Hematopoietic multipotent progenitor cell treated with erythropoietin and hydrocortisone succinate and interleukin-3 and kit ligand, for 8 days (in vitro differentiated cells): ENCODE data around the gene SLC24A3.

Experiments
- DNase-seq: peaks from one replicate; pipeline ENCODE4 v3.0.0-alpha.2; 2015

The SLC24A3 gene

DNA sequence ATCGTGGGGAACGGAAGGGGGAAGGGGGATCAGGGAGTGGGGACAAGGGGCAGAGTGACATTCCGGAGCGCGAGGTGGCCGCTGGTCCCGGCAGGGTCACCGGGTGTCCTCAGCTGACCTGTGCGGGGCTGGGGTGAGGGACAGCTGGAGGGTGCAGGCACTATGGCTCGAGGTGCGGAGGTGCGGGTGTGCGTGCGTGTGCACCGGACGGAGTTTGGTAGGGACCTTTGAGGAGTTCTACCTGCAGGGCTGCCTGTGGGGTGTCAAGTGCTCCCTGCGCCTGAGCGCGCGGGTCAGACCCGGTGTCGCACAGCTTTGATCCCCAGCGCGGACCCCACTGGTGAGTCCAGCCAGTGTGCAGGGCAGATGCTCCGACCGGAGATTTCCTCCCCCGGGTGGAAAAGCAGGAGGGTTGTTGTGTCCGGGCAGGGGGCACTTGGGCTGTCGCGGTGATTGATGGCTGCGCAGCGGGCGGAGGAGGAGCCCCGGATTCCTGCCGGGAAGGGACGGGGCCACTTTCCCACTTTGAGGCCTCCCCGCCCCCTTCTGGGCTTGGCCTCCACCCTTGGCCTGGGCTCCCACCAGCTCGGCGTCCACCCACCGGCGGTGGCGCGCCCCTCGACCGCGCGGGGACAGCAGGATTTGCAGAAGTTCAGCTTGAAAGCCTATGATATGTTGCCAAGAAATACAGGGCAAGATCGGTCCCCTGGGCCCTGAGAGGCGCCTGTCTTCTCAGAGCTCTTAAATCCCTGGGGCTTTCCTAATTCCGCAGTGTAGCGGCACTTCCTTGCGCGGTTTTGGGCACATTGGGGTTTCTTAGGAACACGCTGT, 546.3 kb downstream of the SLC24A3 start:
- DNase-seq = no peak

DNA sequence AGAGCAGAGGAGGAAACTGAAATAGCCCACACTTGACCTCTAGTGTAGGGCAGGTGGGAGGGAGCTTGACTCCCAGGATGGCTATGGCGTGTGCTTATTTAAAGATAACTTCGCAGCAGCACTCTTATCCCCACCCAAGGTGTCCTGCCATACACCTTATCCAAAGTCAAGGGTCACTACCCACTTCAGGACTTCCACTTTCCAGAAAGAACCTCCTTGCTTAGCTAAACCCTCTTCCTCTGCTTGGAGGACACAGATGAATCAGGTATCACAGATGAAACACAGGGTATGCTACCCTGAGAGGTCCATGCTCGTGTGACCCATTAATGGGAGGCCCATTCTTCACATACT, 547.9 kb downstream of the SLC24A3 start:
- no peak for DNase-seq

DNA sequence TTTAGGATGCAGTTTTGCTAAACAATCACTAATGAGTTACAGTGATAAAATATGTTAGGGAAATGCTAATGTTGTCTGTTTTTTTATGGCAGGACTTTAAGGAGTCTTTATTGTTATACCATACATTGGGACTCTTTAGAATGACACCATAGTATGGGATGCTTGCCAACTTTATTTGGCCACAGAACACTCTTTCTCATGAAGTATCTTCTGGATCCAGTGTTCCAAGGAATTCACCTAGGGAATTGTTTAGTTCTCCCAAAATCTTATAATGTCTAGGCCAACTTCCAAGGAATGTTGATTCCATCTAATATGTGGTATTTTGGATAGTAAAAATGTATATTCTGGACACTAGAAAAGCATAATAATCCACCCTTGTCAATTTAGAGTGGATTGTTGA, 548.9 kb downstream of the SLC24A3 start:
- DNase-seq = no peak

- no peak for DNase-seq
Observed at GRCh38 chr20:19761841-19762240, 549.4 kb downstream of the SLC24A3 start.

- DNase-seq = no peak
Observed at GRCh38 chr20:19764207-19764606, 551.8 kb downstream of the SLC24A3 start.

DNA sequence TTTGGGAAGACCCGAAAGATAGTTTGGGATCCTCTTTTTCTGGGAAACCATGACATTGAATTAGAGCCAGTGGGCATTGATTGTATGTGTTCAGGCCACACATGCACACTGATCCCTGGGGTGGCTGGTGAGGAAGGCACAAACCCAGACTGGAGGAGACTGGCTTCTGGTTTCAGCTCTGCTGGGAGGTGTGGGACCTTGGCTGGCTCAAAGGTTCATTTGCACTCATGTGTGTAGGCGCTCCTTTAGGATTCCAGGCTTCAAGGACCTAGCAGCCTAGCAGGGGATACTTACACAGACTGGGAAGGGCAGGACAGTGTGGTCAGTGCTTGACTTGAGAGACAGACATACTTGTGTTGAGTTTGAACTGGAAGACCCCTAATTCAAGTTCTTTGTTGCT, 552.8 kb downstream of the SLC24A3 start:
- no peak for DNase-seq

- DNase-seq = no peak
Observed at GRCh38 chr20:19765913-19766312, 553.5 kb downstream of the SLC24A3 start.

GRCh38 chr20:19767070-19767469, 554.6 kb downstream of the SLC24A3 start:
- DNase-seq = no peak

GRCh38 chr20:19768325-19768842, 555.9 kb downstream of the SLC24A3 start:
- no peak for DNase-seq

GRCh38 chr20:19769507-19769906, 557.1 kb downstream of the SLC24A3 start:
- DNase-seq = no peak

DNA sequence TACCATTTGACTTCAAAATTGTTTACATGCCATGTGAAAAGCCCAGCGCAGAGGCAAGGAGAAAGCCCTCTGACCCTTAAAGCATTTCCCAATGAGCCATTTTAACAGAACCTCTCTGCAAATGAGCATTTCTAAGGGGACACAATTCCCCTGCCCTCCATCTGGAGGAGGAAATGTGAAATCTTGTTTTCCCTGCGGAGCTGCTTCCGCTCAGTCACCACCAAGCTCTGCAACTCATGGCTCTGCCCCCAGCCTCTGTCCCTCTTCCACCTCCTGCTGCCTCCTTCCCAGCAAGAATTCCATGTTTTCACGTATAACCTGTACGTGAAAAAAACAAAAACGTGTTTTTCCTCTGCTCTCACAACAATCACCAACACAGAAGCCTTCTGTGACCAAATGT, 557.9 kb downstream of the SLC24A3 start:
- DNase-seq = no peak

- no peak for DNase-seq
Observed at GRCh38 chr20:19771031-19771430, 558.6 kb downstream of the SLC24A3 start.
